ENCODE results near the gene KICS2.
"Not testable (repeated sequence)": the region's sequence is repeated elsewhere in the genome, so short reads cannot be mapped to it uniquely, and the experiment has no call there.

The KICS2 gene

DNA sequence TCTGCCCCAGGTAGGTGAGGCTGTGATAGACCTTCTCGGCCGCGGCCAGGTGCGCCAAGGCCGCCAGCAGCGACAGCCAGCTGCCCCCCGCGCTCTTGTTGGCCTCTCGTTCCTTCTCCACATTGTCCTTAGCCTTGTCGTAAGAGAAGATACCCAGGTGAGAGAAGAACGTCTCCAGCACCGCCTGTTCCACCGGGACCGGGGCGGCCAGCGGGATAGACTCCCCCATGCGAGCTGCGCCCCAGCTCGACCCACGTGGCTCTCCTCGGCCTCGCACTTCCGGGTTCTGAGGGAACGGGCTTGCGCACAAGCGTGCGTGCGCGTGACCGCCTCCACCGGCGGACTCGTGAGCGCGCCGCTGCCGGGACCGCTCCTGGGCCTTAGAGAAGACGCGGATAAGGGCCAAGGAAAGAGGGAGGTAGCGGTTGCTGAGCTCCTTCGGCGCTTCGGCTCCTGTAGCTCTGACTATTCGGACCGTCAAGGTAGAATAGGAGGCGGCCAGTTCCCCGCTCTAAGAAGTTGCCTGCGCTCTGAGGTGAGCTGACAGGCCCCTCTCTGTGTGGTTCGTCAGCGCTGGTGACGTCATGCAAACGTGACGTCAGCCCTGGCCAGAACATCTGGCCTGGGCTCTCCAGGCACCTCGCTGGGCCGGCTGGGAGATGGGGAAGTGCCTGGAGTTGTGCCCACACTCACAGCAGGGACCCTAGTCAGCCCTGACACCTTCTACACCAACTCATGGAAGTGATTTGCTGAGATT is at the start of gene KICS2:
Gene KICS2, minus strand, starts transcription at position 288 of the 757 bp plus-strand sequence. Its CDS starts 59 bp downstream, at position 229.
- peak; percentile 92 for DNase-seq

DNA sequence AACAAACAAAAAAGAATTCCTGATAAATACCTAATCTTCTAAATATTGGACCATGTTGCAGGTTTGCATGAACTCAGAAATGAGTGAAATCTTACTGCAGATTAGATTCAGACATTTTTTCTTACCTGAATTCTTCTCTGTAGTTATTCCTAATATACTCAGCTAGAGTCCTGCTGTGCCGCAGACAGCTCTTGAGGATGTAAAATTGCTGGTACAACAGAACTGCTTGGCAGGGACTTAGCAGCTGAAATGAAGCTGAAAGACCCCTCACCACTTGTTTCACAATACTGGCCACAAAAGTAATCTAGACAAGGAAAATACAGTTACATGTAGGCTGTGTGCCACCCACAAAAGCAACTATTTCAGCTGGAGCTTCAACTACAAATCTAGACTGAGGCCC is 48.3 kb upstream of the KICS2 start:
- DNase-seq = no peak

DNA sequence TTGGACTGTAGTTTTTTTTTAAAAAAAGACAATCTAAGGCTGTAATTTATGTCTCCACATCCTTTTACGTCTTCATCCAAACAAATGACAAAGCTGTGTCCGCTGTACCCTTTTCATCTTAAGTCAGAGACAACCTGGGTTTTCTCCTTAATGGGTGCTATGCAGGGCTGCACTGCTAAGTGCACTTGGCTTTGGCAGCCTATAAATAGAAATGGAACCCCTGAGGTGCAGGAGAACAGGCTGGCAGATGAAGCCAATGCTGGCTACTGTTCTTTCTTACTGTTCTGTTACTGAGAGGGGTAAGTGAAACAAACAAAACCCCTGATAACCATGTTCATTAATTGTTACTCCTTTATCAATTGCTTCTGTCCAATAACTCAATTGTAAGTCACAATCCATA is 47.1 kb upstream of the KICS2 start:
- peak; percentile 9 for DNase-seq

GRCh38 chr12:64268409-64268808 is 46.3 kb upstream of the KICS2 start:
- DNase-seq = no peak

GRCh38 chr12:64265839-64266238 is 43.7 kb upstream of the KICS2 start:
- DNase-seq = no peak

DNA sequence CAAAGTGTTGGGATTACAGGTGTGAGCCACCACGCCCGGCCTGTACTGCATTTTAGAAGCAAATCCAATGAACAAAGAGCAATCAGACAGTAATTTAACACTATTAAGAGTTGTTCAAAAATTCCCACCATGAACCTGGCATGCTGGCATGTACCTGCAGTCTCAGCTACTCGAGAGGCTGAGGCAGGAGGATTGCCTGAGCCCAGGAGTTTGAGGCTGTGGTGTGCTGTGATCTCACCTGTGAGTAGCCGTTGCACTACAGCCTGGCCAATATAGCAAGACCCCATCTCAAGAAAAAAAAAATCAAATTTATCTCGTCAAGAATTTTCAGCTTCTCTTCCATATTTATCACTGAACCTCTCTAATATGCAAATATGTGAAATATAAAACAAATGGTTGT is 39.7 kb upstream of the KICS2 start:
- no peak for DNase-seq

DNA sequence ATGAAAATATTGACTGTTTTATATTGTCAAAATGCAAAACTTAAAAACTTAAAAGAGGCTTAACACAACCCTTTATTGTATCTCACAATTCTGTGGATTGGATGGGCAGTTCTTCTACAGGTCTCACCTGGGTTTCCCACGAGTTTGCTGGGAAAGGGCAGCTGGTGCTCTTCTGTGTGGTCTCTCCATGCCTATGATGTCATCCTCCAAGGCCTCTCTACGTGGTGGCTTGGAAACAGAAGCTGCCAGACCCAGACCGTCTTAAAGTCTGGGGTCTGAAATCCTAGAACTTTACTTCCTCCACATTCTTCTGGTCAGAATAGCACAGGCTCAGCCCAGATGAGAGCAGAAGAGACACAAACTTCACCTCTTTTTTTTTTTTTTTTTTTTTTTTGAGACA is 36.5 kb upstream of the KICS2 start:
- DNase-seq = no peak

GRCh38 chr12:64256166-64256800 is 34.2 kb upstream of the KICS2 start:
- peak; percentile 62 for DNase-seq

GRCh38 chr12:64255249-64255648 is 33.2 kb upstream of the KICS2 start:
- DNase-seq = no peak

DNA sequence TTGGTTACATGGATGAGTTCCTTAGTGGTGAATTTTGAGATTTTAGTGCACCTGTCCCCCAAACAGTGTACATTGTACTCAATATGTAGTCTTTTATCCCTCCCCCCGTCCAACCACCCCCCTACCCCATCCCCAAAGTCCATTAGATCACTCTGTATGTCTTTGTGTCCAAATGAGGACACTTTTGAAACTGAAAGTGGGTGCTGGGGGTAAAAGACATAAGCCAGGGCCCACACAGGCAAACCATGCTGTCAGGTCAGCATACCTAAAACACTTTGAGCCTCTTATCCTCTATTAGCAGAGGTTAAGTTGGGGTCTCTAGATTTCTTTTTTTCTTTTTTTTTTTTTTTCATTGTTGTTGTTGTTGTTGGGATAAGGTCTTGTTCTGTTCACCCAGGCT is 31.3 kb upstream of the KICS2 start:
- DNase-seq = no peak

DNA sequence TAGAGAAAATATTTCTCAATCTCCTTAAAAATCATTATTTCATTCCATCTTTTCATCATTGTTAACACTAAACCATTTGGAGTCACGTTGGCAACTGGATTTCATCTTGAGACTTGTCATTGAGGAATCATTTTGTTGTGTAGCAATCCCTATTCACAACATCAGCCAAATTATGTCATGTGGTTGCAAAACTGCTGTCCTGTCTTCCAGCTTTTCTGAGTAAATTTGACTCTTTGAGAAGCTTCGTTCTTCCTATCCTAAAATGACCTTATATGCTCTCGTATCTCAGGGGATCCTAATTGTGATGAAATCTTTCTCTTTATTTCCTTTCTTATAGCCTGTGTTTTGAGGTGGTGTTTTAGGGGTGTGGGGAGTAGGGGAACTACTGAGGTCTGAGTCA is 30.6 kb upstream of the KICS2 start:
- no peak for DNase-seq

DNA sequence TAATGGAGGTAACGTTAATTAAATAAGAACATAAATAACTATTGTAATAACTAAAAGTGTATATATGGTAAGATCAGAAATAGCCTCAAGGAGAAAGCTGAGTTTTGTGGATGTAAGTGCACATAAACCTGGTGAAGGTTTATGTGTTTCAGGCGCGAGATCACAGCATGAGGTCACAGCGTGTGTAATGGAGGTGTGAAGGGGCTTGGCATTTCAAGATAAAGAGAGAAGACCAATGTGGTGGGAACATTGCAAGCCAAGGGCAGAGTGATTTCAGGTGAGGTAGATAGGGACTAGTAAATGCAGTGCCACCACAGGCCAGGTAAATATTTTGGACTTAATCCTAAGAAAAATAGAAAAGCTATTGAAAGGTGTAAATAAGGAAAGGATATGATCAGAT is 21.7 kb upstream of the KICS2 start:
- DNase-seq = no peak

GRCh38 chr12:64240781-64241180 is 18.7 kb upstream of the KICS2 start:
- DNase-seq = no peak

GRCh38 chr12:64237382-64237781 is 15.3 kb upstream of the KICS2 start:
- peak; percentile 33 for DNase-seq

GRCh38 chr12:64236549-64236948 is 14.5 kb upstream of the KICS2 start:
- DNase-seq = no peak

GRCh38 chr12:64232196-64232595 is 10.1 kb upstream of the KICS2 start:
- no peak for DNase-seq

DNA sequence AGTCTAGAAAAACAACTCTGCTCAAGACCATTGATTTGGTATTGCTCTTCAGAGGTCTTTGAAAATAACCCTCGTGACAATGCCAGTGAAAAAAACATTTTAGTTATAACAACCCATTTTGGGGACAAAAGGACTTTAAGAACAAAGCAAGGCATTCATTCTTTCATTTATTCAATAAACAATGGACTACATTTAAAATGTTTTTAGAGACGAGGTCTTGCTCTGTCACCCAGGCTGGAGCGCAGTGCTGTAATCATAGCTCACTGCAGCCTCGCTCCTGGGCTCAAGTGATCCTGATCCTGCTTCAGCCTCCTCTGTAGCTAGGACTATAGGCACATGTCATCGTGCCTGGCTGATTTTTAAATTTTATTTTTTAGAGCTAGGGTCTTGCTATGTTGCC is 7.7 kb upstream of the KICS2 start:
- no peak for DNase-seq

- no peak for DNase-seq
These were observed 7.1 kb upstream of the KICS2 start for GRCh38 chr12:64229240-64229639.

DNA sequence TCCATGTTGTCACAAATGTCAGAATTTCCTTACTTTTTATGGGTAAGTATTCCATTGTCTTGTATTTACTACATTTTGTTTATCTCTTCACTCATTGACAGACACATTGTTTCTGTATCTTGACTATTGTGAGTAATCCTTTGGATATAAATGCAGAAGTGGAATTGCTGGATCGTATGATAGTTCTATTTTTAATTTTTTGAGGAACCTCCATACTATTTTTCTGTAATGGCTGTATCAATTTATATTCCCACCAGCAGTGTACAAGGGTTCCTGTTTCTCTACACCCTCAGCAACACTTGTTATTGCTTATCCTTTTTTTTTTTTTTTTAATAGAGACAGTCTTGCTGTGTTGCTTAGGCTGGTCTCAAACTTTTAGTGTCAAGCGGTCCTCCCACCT is 3.5 kb upstream of the KICS2 start:
- DNase-seq = no peak

DNA sequence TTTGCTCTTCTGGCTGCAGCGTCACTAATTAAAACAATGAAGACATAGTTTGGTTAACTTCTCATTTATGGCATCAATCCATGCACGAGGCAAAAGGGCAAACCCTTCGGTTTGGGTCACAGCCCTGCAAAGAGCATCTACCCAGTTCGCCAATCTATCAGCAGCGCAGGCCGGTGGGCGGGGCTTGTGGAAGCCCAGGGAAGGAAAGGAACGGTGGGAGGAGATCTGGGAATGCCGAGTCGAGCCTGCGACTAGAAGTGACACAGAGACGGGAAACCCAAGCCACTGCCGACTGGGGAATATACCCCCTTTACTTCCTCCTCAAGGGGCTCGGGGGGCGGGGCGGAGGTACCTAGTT is 466 bp downstream of the KICS2 start:
- peak; percentile 86 for DNase-seq

GRCh38 chr12:64220046-64220445 is 2.0 kb downstream of the KICS2 start:
- no peak for DNase-seq

- DNase-seq = no peak
These were observed 3.0 kb downstream of the KICS2 start for GRCh38 chr12:64219145-64219544.

DNA sequence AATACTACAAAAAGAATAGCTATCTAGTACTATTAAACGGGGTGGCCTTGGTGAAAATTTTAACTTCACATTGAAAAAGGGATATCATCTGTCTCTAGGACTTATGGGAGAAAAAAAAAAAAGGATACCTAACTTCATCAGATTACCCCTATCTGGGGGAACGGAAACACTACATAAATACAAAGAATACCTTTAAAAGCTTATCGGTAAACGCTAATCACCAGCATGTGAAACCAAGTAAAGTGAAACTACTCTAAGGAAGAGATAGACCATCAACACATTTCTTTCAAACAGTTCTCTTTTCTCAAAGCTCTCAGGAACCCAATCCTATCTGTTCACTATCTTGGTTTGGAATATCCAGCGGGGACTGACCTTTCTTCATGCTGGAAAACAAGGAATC is 3.5 kb downstream of the KICS2 start:
- no peak for DNase-seq

DNA sequence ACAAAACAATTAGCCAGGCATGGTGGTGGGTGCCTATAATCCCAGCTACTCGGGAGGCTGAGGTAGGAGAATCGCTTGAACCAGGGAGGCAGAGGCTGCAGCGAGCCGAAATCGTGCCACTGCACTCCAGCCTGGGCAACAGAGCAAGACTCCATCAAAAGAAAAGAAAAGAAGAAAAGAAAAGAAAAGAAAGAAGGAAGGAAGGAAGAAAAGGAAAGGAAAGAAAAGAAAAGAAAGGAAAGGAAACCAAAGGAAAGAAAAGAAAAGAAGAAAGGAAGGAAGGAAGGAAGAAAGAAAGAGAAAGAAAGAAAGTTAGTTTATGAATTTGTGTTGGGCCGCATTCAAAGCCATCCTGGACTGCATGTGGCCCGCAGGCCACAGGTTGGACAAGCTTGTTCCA is 4.5 kb downstream of the KICS2 start:
- DNase-seq = not testable (repeated sequence)

- DNase-seq = no peak
These were observed 5.9 kb downstream of the KICS2 start for GRCh38 chr12:64216239-64216638.
